GM18502 (cell line): ENCODE results near the gene TMEM130.

ENCODE experiments used
- ATAC-seq: cut with Tn5 transposase; IDR thresholded peaks from one replicate; pipeline ENCODE4 v1.9.1; 2021; ENCODE audit warnings: mild to moderate bottlenecking; ENCODE audit not compliant: unreplicated experiment, poor library complexity

Gene TMEM130

DNA sequence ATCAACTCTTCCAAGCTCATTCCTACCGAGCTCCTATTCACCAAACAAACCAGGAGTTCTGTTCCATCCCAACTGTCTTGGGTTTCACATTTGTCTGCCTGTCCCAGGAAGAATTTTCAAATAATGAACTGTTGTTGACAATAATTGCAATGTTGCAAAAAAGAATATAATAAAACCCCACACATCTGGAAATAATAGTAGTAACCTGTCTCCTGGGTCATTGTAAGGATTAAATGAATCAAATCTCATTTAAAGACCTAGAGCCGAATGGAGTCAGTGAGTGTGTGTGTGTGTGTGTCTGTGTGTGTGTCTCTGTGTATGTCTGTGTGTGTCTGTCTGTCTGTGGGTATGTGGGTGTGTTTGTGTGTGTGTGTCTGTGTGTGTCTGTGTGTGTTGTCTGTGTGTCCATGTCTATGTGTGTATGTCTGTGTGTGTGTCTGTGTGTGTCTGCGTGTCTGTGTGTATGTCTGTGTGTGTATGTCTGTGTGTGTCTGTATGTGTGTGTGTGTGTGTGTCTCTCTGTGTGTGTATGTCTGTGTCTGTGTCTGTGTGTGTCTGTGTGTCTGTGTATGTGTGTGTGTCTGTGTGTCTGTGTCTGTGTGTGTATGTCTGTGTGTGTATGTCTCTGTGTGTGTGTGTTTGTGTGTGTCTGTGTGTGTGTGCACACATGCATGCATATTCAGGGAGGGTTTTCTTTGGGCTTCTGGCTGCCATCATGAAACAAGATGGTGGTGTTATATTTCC, 52.7 kb downstream of the TMEM130 start:
- no peak for ATAC-seq

DNA sequence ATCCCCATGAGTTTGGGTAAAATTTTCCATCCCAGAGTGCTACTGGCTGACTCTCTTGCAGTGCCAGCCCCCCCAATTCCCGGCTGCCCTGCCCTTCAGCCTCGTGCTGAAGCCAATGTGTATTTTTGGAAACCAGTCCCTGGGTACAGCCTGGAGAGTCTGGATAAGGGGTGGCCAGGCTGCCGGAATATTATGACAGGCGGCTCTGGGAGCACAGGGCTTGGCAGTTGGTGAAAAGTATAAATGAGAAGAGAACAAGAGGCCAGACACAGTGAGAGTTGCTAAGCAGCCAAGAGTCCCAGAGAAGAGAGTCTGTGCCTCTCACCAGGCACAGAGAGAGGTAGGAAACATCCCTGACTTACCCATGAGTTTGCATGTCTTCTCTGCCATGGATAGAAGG, 53.6 kb downstream of the TMEM130 start:
- ATAC-seq: no peak

DNA sequence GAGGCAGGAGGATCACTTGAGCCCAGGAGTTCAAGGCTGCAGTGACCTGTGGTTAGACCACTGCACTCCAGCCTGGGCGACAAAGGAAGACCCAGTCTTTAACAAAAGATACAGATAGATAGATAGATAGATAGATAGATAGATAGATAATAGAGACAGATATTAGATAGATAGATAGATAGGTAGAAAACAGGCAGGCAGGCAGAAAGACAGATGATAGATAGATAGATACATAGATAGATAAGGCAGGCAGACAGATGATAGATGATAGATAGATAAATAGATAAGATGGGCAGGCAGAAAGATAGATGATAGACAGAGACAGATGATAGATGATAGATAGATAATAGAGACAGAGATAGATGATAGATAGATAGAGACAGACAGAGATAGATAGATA, 54.5 kb downstream of the TMEM130 start:
- no peak for ATAC-seq

DNA sequence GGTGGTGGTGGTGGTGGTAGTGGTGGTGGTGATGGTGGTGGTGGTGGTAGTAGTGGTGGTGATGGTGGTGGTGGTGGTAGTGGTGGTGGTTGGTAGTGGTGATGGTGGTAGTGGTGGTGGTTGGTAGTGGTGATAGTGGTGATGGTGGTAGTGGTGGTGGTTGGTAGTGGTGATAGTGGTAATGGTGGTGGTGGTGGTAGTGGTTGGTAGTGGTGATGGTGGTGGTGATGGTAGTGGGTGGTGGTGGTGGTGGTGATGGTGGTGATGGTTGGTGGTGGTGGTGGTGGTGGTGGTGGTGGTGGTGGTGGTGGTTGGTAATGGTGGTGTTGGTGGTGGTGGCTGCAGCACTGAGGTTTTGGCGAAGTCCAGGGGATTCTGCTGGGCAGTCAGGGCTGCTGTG, 58.5 kb downstream of the TMEM130 start:
- ATAC-seq: no peak

DNA sequence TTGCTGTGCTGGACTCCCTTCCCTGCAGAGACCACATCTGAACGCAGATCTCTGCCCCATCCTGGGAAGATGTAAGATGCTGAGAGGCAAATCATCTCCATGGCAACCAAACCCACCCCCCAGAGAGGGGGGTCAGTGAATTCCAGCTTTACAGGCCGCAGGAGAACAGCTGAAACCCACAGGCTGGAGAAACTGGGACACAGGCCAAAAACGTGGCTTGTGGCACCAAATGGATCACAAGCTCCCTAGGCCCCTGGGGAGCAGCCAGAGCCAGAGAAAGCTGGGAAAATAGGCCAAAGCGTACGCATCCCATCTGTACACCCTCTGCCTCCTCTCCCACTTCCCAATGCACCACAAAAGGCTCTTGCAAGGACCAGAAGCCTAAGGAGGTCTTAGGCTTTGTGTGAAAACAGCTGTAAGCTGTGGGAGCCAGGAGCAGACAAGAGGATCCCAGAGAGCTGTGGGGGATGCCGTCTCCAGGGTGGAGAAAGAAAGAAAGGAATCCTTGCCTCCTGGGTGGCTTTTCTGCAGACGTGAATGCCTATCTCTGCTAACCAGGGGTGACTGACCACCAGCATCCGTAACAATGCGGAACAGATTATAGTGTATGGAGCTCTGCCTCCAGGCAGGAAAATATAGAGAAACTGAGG, 59.5 kb downstream of the TMEM130 start:
- no peak for ATAC-seq

DNA sequence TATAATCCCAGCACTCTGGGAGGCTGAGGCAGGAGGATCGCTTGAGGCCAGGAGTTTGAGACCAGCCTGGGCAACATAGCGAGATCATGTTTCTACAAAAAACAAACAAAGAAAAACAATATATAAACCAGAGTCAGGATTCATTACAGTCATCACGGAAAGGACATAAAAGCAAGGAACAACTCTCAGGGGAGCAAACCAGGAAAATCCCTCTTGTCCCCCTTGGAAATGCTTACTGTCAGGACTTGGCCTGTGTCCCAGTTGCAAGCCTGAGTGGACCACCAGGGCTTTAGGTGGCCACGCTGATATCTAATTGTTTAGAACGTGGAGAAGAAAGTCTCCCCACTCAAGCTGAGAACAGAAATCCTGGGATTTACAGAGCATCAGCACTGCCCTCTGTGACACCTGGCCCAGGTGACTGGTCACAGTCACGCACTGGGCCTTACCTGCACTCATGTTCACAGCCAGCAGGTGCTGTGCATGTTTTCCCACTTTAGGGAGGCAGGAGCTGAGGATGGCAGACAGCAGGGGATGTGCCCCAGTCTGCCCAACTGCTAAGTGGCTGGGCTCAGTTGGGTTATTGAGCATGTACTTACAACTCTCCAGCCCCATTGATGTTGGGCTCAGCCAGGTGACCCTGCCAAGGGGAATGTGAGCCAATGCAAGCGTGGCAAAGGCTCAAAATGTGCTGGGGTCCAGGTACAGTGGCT, 60.9 kb downstream of the TMEM130 start:
- no peak for ATAC-seq

DNA sequence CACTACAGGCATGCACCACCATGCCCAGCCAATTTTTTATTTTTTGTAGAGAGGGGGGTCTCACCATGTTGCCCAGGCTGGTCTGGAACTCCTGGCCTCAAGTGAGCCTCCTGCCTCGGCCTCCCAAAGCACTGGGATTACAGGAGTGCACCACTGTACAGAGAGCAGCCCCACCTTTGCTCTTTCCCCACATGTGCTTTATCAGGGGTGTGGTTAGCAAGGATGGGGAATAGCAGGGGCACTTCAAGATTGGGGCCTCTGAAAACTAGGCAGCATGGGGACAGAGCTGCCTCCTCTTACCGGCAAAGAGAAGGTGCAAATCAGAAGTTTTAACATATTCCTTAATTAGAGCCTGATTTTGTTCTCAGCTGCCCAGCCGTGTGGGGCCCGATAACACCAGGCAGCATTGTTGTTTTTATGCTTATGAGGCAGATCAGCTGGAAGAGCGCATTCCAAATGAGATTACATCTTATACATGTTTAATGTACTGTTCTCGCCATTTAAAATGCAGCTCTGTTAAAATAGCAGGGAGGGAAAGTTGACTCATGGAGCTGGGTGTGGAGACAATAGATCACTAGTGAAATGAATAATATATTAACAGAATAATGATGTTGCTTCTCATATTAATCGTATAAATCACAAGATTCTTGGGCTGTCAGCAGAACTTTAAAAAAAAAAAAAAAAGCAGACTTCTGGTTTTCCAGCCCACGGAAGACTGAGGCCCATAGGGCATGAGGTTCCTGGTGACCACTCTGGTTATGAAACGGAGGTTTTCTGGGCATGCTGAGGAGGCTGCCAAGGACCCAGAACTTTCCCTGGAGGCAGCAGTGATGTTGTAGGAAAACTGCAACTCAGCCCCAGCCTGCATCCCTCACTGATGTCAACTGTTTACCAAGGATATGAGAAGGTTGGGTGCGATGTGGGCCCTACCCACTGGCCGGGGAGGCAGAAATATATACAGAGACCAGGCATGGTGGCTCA, 62.5 kb downstream of the TMEM130 start:
- no peak for ATAC-seq

DNA sequence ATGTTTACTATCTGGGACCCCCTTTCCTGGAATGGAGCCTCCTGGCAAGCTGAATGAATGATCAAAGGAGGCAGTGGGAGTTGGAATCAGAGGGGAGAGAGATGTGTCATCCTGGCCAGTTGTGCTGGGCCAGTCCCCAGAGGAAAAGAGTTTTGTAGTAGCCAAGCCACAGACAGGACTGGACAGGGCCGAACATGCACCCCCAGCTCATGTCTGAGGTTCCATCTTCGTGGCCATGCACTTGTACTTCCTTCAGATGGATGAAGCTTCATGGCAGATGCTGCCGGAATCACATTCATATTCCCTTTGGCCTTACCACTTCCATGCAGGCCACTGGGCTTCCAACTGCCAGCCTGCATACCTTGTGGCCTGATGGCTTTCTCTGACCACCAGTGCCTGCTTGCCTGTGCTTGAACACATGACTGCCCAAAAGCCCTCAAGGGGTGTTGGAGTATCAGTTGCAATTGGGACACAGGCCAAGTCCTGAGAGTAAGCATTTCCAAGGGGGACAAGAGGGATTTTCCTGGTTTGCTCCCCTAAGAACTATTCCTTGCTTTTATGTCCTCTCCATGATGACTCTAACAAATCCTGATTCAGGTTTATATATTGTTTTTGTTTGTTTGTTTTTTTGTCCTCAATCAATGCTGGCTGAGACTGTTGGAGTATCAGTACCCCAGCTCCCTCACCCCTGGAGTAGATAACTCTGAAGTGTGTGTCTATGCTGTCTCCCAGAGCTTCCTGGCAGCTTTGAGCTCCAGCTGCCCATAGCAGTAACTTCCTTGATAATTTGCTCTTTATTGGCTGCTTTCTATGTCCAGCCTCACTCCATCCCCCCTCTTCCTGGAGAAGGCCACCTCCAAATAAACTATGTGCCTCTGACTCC, 63.6 kb downstream of the TMEM130 start:
- ATAC-seq: no peak

DNA sequence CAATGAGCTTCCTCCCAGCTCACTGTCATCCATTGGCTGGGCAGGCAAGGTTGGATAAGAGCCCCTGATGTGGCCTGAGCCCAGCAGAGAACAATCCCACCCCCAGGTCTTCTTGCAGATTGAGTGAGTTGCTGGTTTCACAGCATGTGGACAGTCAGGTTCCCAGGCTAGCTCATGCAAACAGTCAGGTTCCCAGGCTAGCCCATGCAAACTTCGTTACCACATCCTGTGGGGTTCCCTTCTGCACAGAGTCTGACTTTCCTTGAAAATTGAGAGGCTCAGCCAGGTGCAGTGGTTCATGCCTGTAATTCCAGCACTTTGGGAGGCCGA, 67.1 kb downstream of the TMEM130 start:
- ATAC-seq: peak; percentile 43

DNA sequence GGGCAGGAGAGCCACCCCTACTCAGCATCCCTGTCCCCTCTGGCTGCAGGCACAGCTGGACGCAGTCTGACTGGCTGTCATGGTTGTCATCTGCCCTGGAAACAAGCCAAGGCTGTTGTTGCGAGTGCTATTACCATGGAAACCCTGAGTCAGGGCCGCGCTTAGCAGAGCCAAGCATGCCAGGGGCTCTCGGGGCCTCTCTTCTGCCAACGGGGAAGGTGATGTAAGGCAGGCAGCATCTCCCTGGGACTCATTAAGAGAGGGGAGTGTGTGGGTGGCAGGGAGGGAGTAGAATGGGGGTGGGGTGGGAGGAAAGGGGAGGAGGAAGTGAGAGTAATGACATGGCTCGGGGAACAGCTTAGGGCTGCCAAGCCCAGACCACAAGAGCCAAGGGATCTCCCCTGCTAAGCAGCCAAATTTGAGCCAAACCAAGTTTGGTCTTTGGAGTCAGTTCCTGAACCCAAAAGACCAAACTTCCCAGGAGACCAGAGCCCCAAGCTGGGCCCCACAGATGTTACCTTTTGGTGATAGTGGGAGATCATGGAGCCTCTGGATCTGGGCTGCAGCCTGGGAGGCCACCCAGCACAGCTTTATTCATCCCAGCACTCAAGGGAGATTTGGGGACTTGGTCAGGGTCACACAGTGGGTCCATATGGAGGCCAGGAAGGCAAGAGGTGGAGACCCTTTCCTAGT, 67.6 kb downstream of the TMEM130 start:
- peak; percentile 88 for ATAC-seq

DNA sequence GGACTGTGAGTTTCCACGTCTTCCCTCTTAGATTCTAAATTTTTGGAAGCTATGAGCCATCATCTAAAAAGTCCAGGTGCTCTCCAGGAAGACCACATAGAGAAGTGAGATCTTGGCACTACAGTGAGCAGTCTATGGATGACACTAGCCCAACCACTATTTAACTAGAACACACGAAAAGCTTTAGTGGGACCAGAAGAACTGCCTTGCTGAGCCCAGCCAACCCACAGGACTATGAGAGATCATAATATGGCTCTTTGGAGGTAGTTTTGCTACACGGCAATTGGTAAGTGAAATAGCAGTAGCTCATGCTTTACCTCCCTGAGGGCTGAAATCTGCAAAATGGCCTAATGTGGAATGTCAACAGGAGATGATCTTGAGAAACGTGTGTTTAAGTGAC, 68.8 kb downstream of the TMEM130 start:
- no peak for ATAC-seq

DNA sequence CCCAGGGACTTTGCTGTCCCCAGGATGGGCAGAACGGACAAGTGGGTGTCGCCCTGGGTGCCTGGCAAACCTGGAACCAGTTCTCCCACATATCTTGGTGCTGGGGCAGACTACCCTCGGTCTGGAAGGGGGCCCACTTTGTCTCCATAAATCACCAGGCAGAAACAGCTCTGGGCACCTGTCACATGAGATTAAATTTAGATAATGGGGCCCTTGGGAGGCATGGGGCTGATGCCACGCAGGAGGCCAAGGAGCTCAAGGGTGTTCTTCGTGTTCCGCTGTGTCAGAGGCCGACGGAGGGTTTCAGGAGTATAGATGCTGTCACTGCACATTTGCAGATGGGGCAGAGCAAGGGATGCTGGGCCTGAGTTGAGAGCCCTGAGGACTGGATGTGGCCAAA, 72.7 kb downstream of the TMEM130 start:
- no peak for ATAC-seq
